ENCODE measurements around the gene CCDC89.

The CCDC89 gene

DNA sequence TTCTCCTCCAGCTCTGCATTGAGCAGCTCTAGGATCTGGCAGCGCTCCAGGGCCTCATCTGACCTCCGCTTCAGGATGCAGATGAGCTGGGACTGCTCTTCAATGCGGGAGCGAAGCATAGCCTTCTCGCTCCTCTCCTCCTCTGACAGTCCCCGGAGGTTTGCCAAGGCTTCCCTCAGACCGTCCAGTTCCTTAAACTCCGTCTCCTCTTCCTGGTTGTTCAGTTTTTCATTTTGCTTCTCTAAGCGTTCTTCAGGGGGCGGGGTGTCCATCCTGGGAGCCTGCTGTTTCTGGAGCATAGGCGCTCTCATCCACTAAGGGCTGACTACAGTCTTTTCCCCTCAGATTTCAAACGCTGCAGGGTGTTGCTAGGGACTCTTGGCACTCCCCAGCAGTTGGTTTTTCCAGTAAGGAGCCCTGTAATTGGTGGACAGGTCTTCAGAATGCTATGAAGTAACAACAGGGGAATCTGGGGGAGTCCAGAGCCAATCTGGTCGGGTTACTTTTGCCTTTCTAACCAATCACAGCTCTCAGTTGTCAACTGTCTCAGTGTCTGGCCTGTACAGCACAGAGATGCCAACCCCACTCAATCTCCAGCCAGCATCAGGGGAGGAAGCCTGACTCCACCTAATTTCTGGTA is at the start of gene CCDC89:
TSS of gene CCDC89 (minus strand) at position 376 of the 640 bp plus-strand sequence. CDS start at position 311, 65 bp downstream.
- DNase-seq, result no peak

DNA sequence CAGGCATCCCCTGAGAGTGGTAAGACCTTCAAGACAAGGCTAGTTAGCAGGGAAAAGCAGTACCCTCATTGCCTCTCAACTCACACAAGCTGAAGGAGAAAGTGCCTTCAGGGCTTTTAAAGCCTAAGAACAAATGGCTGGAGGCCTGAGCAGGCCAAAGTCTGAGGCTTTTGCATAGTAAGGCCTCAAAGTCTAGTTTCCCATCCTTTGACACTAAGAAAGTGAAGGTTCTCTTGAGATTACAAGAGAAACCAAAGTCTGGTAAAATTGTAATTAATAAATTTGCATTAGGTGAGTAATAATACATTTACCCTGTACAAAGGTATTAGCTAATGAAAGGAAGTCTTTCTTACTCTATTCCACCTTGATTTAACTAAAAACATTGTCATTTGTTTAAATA is 47.0 kb upstream of the CCDC89 start:
- DNase-seq, result no peak

DNA sequence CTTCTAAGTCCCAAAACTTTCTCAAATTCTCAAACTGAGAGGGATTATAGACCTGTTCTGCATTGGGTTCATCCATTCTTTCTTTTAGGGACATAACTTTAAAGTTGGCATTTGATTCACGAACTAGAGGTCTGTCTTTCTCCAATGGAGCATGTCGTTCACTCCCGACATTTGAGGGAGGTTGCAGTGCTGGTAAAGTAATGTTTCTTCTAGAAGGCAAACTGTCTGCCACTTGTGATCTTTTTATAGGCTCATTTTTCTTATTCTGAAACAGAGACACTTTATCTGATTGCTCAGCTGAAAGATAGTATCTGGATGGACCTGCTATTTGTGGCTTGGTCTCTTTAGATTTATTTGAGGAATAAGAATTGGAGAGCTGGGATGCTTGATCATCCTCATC is 40.4 kb upstream of the CCDC89 start:
- no peak for DNase-seq

DNA sequence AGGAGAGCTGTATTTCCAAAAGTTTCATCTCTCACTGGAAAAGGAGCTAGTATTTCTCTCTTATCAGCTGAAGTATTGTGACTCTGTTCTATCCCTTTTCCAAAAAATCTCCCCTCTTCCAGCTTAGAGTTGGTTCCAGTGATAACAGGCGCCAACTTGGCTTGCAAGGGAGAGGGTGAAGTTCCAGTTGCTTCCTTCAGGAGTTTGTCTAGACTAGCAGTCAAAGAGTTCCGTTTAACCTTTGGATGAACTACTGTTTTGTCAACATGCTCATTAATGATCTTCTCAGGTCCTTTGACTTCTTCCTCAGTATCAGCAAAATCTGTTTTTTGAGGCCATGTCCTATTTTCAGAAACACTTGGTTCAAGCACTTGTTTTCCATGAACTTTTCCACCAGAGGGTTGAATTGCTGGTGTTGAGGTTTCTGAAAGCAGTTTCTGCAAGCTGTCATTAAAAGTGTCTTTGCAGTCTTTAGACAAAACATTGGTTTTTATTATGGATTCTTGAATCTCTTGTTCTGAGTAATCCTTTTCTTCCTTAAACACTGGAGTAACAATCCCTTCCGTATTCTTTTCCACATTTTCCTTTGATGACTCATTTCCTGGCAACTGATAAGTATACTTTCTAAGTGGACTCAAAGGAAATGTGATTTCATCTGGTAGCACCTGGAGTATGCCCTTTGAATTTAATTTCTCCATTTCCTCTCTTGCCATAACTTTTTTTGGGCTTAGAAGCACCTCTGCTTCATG is 39.7 kb upstream of the CCDC89 start:
- DNase-seq, result no peak

DNA sequence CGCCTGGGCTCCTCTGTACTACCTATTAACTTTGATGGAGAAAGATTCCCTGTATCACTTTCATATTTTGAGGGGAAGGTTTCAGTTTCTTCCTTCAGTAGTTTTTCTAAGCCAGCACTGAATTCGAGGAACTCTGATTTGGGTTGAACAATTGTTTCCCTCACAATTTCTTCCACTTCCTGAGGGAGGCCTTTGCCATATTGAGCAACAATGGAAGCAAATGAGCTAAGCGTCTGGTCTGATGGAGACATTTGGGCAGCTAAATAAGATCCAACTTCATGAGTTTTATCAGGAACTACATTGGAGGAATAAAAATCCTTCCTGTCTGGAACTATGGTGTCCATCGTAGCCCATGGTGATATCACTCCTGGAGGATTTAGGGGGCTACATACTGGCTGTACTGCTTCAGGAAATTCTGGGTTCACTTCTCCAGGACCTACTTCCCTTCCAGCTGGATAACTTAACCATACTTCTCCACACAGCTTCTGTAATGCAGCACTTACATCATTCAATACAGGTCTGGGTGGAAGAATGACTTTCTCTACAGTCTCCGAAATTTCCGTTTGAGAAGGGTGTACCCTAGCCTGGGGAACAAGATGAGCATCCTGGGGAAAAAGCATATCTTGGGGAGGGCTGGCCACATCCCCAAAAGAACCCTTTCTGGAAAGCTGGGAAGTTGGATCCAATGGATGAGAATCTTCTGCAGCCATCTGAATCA is 38.9 kb upstream of the CCDC89 start:
- DNase-seq, result no peak

DNA sequence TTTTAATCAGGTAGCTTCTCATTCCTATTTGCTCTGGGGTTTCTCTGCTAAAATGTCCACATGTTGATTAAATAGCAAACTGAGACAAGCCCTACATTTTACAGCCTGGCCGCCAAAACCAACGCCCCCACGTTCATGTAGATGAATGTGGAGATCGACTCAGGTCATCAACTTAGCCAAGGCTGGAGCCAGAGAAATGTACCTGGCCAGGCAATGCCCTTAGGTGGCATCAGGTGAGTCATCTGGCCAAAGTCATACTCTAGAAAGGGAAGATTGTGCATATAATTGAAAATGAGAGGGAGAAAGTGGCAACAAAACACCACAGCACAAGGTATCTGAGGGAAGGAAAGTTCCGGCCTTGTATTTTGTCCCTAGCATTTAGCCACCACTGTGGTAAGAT is 37.1 kb upstream of the CCDC89 start:
- DNase-seq, result no peak

DNA sequence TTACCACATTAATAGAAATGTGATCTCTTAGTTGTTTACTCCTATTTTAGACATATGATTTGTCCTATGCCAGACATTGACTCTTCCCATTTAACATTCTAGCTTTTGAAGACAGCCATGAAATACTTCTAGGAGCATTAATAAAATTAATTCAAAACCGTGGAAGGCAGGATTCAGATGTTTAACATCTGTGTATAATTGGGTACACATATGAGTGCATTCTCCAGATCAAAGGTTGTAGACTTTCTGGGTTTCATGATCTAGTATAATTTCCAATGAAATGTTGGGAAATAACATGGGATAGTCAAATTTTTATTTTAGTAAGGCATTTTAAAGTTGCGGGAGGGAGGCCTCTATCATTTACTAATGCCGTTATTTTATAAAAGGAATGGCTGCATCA is 35.2 kb upstream of the CCDC89 start:
- no peak for DNase-seq

DNA sequence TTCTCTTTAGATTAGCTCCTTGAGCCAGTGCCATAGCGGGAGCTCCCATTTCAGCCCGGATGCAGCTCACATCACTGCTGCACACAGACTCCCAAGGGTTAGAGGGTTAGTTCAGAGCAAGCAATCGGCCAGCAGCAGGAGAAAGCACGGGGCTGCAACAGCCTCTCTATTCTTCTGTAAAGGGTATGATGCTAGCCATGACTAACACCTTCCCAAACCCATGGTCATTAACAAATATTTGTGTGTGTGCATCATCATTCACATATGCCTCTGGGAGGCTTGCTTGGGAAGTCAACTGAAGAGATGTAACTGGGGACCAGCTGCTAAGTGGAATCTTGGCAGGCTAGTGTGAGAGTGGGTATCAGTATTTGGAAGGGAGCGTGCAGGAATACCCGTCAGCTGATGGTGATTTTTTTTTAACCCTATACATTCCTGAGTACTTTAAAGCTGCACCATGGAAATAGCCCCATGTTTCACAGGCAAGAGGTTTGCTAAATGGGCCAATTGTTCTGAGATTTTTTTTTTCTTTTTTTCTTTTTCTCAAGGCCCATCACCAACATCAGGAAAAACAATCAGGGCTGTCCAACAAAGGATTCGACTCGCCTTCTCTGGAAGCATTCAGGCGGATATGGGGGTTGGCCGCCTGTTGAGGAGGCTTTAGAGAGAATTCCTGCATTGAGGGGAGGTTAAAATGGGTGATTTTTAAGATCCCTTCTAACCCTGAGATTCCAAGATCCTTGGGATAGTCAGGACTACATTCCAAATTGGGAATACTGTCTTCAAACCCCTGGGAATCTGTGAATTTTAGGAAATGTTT is 33.2 kb upstream of the CCDC89 start:
- DNase-seq, result no peak

DNA sequence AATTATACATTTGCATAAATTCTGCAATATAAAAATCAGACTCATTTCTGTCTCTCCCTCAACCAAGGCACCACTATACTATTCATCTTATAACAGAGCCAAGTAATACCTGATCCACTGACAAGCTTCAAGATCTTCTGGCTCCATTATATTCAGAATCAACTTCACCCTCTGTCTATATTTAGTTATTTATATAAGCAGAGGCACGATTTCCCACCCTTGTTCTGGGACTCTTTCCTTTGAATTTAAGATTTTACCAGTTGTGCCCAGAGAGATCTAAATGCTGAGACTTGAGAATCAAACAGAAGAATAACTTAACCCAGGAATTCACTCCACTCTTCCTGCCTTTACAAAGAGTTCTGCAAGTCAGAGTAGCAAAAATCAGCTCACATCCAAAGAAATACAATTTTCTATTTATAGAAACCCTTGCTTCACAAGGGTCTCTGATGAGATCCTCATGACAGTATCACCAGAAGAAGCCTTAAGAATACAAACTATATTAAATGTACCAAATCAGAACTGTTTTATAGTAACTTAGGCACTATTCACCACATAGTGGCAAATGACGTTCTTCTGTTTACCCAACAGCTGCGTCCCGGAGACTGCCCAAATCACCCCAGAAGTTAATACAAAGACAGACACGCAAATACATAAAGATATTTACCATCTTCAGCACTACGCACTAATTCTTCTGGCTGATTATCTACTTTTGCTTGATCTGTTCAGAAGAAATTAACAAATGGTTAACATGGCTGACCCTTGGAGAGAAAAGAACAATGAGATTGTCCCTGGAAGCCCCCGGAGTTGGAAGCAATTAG is 32.3 kb upstream of the CCDC89 start:
- no peak for DNase-seq

DNA sequence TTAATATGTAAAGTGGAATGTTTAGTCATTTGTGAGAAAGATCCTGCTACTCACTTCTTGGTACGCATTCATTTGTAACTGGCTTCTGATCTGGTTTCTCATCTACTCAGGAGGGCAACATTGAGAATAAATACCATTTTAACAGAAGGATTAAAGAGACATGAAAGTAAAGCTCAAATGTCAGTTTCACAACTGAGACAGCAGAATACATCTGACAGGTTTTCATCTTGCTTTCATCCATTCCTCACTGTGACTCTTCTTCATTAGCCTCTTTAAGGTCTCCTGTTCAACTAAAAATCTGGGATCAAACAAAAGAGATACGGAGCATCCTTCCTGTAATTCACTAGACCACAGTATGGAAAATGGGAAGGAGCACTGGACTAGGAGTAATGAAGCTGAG is 31.4 kb upstream of the CCDC89 start:
- no peak for DNase-seq

DNA sequence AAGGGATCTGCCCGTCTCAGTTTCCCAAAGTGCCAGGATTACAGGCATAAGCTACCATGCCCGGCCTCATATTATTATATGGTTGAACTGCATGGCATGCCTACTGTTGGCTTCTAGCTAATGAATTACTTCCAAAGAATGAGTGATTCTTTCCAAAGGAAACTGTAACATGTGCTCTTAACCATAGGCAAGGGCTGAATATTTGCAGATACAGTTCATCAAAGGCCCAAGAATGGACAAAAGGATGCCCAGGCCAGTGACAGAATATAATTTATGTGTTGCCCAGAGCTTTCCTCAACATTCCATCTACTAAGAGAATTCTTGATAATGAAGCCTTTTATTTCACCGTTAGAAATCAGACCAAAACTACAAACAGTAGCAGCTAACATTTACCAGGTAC is 27.0 kb upstream of the CCDC89 start:
- no peak for DNase-seq

DNA sequence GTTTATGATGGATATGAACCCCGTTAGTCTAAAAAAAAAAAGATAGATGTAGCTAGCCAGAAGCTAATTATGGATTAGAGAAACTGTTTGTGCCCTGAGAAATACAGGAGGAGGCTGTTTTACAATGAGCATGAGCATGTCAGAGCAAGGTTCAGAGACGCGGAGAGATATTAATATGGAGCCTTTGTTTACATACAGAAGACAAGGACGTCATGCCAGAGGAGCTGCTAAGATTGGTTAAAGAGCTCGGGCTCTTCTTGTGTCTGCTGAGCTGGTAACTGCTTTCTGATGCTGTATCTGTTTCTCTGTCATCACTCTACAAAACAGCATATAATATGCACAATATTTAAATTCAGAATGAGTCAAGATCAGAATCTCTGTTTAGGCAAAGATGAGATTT is 24.9 kb upstream of the CCDC89 start:
- no peak for DNase-seq

DNA sequence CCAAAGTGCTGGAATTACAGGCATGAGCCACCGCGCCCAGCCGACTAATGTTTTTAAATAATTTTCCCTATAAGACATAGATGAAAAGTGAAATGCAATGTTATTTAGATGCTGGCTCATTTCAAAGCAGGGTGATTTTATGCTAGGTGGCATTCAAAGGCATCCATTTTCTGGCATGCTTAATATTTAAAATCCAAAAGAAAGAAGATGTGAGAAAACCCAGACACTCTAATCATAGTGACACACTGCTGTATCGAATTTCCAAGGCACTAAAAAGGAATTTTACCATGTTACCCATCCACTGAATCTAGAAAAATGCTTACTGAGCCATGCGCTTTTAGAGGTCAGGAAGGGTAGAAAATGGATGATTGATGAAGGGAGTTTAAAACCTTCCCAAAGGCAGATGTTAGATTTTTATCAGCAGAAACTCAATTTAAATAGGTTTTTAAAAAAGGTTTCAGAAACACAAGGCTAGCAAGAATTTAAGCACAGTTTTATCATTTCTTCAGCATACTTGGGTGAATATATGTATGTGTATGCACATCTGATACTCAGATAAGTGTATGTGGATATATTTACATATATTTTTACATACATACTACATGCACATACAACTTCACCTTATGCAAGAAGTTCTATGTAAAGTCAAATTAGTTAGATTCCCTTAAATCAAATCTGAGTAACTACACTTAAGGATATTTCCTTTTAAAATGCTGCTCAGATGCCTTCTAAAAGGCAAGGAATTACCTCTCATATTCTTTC is 24.1 kb upstream of the CCDC89 start:
- DNase-seq, result no peak

DNA sequence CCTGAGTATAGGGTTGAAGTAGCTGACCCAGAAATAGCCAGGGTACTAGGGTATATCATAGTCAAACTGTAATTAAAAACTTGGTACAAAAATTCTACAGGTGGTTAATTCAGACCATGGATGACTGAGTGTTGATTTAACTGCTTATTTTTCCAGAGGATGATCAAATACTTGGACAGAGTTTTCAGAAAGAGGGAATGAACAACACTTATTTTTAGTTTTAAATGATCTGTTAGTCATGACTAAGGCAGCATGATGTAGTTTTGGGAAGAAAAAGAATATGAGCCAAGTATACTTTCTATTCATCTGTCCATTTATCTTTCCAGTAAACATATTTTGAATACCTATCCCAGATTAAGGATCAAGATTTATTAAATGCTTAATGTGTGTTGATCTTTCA is 19.8 kb upstream of the CCDC89 start:
- DNase-seq, result no peak

DNA sequence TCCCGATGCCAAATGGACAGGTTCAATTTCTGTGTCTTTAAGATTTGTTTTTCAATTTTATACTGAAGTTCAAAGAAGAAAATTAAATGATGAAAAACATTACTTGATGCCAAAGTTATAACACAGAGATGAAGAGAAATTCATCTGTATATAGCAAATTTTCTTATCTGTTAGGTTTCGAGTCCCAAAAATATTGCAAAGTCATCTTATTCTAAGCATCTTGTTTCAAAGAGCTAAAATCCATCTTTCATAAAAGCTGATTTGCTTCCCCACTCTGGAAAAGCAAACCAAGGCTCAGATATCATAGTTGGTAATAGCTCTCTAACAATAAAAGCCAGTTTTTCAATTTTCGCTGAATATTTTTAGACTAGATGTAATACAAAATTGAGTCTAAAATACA is 19.0 kb upstream of the CCDC89 start:
- no peak for DNase-seq

DNA sequence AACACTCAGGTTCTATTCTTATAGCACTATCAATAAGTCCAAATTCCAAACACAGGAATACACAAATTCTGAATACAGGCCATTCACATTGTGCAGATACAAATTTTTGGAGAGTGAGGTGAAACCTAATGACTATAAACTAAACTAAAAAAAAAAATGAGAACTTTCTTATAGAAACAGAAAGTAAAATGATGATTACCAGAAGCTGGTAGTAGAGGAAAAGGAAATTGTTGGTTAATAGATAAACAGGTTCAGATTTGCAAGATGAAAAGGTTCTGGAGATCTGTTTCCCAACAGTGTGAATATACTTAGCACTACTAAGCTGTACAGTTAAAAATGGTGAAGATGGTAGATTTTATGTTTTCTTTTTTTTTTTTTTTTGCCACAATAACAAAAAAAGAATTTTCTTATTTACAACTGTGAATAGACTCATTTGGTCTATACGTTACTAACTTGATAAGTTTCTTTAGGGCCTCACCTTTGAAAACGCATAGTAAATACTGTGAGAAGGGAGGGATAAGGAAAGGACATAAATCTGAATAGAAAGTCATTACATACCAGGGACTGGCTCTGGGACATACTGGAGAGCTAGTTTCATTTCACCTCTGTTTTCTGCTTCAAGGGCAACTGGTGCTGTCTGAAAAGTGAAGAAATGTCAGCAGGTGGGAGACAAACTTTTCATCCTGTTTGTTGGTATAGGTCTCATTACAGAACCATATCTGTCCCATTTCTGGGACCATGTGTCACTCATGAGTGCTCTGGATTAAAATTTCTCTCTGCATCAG is 14.2 kb upstream of the CCDC89 start:
- no peak for DNase-seq

DNA sequence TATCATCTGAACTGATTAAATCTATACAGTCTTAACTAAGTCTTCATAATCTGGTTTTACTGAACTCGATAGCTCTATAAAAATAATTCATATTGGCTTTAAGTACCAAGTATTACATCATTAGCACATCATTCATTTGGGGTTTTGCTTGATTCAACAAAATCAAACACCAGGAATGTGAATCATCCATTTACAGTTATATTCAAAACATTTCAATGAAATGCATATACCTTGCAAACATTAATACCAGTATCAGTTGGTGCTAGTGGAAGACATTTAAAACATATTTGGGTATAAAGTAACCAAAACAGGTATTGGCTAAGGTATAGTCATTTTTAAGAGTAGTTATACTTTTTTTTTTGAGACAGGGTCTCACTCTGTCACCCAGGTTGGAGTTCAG is 12.2 kb upstream of the CCDC89 start:
- DNase-seq, result no peak

DNA sequence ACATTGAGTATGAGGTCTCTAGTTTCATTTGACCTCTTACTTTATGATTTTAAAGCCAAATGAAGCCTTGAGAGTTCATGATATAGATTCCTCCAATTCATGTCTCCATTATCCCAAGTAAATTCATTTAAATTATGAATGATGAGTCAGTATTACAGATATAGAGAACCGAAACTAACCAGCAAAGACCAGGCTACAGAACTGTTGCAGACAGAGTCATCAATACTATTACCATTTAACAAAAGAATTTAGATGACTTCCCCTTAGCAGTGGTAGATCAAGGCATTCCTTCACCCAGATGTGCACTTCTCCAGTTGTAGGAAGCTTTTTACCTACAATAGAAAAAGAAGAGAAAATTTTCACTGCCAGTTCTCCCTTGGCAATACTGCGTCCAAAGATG is 11.8 kb upstream of the CCDC89 start:
- DNase-seq, result no peak

DNA sequence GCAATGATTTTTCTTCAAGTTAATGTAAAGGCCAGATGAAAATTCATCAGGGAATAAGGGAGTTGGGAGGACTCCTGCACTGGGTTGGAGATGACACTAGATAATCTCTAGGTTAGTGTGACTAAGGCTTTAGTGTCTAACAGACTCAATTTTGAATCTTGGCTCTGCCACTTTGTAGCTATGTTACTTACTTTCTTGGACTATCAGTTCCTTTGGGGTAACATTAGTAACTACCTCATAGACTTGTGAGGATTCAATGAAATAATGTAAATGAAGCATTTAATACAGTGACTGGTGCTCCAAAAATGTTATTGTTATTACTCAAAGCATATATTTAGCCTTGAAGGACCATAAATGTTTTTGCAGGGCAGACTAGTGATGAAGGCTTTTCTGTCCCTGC is 9.6 kb upstream of the CCDC89 start:
- no peak for DNase-seq

DNA sequence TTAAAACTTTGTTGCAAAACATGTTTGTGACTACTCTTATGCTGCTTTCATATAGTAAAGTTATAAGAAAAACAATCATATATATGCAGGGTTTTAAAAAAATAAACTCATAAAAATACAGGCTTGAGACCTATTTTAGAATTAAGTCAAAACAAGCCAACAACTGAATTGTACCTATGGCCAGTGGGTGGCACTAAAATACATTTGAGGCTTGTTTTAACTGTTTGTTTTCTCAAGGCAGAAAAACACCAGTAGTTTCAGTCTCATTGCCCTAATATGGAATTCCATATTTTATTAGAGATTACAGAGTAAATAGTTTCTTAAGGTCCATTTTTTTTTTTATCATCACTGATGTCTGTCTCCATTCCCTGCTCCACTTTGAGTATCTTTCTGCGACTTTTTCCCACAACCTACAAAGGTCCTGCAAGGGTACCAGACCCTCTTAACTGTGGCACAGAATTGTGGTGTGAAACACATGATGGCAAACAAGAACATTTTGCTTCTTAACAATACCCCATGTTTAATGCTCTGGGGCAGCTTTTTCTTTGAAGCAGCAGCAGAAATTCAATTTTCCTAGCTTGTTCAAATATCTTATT is 8.5 kb upstream of the CCDC89 start:
- no peak for DNase-seq

All from stimulated activated CD4-positive, alpha-beta T cell treated with anti-CD3 and anti-CD28 coated beads, Interleukin-2, amount 100 ng/mL, for 48 hours (primary cell).